Hippocampal formation (tissue), 2 donors: ENCODE results near the gene C3orf52.

Experiments used
- DNase-seq, 2 donors: peaks; one replicate each; lab custom pipeline; 2025; lab: John Stamatoyannopoulos, UW

C3orf52 gene

DNA sequence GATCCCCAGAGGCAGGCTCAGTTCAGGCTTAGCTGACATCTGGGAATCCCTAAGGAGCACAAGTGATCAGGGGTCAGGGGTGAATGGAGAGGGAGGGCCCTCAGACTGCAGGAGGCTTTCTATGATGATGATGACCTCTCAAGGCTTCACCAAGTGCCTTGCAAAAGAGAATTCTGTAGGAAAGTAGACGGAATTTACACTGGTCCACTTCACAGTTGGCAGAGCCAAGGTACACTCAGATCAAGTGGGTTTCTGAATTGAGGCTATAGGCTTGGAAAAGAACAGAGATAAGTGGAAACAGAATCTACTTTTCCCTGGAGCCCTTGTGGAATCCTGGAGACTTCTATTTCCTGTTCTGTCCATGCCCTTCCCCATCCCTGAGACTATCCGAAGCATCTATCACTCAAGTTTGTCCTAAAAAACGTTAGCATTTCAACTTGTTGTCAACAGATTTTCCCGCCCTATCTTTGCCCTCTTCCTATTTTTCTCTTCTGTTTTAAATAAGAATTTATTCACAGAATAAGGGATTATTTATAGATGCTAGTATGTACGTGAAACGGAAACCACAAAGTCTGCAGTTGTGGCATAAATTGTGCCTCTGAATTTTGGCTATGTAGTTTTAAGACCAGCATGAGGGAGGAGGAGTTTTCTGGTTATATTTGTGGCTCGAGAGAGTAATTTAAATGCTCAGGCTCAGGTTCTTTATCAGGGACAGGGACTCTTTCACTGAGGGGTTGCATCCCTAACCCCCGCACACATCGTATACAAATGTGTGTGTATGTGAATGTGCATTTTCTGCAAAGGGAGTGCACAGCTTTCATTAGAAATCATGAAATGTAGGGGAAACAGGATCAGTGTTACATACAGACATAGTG lies 34.0 kb downstream of the C3orf52 start:
- DNase-seq = no peak

DNA sequence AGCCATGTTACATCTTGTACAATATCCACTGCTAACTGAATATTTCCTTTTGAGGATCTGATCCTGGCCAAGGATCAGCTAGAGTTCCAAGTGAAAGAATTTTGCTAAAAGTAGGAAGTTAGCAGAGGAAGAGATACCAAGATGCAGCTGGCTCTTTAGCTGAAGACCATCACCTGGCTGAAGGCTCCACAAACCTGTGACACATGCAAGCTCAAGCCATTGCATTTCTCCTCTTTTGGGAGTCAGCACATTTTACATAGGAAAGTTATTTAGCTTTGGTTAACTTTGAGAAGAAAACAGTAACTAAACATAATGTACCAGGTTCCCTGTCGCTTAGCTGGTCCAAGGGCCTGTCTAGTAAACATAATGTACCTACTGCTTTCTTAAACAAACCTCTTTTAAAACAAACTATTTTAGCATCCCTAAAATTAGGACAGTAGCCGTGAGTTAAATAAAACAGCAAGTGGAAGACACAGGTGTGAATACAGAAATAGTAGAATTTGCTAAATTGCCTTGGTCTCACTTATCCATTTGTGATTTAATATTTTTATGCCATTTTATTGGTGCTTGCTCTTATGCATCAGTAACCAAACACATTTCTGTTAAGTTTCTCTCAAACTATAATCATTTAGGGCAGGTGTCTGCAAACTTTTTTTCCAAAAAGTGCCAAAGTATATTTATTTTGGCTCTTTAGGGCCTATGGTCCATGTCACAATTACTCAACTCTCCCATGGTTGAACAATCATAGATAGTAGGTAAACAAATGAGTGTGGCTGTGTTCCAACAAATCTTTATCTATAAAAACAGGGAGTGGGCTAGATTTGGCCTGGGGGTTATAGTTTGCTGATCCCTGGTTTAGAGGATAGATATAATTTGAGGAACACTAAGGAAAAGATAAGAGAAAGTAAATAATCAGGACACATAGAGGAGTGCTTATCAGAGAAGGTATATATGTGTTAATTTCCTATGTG lies 35.7 kb downstream of the C3orf52 start:
- DNase-seq = no peak

DNA sequence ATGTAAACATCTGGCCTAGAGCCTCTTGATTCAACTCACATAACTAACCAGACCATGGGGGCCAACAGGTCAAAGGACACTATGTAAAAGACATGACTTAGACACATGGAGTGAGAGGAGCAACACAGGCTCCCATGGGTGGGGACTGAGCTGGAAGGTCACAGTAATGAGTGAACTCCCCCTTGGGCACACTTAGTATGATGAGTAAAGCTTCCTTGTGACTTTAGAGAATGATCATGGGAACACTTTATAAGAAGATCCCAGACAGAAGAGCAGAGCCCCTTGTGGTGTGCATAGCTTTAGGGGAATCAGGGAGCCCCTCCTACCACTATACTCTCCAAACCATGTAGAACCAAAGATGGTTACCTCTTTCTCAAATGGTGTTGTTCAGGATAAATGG lies 36.7 kb downstream of the C3orf52 start:
- DNase-seq = no peak

DNA sequence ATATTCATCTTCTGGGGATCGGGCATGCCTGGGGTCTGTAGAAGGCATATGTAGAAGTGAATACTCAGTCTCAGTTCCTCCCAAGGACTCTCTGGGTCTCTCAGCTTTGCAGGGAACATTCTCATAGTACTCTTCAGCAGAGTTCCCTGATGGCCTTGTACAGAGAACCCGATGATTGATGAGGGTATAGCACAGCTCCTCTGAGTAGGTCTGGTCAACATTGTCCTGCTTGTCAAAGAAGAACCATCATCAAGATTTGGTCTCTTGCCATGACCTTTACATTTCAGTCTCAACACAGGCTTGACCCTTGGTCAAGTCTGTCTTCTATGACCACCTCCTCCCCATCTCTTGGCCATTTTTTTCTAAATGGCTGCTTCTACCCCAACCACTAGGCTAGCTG lies 37.4 kb downstream of the C3orf52 start:
- DNase-seq = no peak

DNA sequence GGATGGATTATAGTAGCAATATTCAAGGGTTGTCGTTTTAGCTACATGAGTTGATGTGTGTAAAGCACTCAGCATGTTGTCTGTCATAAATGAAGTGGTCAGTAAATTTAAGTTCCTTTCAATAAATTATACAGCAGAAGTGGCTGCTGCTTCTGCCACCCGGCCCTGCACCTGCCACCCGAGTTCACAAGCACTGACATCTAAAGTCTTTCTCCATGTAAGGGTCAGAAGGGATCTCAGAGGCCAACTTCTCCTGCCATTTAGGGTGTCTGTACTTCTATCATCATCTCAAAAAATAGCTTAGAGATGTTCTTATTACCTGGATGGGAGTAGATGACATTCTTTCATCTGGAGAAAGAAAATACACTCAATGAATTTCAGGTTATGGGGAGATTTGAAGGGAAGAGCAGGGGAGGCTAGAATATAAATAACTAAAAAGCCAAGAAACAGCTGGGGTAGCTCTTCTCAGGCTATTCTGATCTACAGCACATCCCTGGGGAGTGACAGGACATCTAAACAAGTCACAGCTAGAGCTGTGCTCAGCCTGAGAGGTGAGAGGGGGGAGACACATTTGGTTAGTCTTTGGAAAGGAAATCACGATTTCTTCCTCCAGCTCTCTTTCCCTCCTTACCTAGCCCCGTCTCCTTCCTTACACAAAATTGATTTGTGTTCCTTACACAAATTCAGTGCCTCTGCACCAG lies 38.9 kb downstream of the C3orf52 start:
- no peak for DNase-seq

DNA sequence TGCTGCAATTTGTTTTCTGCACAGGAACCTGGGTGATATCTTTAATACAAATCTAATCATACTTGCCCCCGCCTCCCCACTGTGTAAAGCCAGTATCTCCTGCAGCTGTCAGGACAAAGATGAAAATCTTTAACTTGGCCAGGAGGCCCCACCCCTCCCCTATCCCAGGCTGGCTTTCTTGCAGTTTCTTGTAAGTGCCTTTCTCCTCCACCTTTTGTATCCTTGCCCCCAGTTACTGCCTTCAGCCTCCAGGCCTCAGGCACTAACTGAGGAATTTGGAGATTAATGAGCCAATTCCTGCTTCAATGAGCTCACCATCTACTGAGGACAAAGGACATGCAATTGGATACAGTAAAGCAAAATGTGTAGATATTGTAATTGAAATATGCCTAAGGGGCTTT lies 40.3 kb downstream of the C3orf52 start:
- DNase-seq = no peak

DNA sequence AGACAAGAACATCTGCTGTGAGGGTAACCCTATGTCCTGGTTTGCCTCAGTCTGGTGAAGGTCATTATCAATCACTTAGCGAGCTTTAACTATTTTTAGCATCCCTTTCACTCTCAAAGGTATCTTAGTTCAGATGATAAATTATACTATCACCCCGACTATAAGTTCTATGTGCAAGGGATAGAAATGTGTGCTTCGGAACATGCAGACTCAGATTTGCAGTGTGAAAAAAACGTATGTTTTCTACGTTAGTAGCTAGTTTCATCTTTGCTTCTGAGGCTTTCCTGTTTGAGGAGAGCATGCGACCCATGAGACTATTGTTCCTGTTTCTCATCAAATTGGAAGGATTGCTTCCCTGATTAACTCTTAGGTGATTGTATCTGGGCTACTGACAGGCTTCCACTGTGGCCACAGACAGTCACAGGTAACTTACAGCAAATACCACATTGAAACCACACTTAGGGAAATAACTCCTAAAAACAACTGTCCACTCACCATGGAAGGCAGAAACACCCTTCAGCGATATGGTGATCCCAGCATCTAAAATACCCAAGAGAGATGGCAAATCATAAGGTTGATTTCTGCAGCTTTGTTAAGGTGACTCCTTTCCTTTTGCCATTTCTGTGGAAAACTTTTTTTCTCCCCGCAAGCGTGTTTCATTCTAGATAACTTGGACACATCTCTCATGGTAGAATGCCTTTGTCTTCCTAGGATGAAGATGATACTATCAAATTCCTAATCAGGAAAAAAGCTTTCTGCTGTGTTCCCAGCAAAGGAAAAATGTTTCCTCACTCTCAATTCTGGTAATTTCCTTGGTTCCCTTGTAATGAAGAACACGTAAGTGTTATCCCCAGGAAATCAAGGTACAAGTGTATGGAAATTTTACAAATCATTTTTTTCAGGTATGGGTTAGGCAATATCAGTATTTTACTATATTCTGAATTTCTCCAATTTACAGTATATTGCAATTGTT lies 41.6 kb downstream of the C3orf52 start:
- no peak for DNase-seq

DNA sequence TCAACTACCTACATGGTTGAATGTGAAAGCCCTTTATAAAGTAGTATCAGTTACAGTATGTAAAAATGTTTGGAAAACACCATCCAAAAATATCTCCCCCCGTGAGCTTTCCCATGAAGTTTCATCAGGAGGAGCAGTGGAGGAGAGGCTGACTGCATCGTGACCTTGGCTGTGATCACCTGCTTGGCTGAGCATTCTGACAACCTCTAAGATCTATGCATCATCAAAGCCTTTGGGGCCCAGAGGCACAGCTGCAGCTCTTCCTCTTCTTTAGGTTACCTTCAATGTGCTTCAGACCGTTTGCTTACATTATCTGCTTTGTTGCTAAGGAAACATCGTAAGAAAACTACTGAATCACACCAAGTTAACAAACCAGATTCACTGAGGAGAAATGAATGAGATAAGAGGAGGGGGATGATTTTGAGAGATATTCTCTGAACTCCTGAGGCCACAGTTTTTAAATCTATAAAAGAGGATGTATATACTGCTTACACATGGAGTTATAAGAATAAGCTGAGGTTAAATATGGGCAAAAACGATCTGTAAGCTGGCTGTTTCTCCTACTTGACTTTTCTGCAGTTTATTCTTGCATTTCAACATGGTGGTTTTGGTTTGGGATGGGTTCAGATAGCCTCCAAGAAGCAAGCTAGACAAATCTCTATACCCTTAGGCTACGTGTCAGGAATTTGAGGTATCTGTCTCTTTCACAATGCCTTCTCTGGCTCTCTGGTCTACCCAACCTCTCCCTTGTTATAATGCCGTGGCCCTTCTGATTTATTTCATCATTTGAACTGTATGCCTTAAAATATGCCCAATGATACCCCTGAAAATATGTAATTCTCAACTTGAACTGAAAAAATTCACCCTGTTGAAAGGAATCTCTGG lies 42.9 kb downstream of the C3orf52 start:
- no peak for DNase-seq

DNA sequence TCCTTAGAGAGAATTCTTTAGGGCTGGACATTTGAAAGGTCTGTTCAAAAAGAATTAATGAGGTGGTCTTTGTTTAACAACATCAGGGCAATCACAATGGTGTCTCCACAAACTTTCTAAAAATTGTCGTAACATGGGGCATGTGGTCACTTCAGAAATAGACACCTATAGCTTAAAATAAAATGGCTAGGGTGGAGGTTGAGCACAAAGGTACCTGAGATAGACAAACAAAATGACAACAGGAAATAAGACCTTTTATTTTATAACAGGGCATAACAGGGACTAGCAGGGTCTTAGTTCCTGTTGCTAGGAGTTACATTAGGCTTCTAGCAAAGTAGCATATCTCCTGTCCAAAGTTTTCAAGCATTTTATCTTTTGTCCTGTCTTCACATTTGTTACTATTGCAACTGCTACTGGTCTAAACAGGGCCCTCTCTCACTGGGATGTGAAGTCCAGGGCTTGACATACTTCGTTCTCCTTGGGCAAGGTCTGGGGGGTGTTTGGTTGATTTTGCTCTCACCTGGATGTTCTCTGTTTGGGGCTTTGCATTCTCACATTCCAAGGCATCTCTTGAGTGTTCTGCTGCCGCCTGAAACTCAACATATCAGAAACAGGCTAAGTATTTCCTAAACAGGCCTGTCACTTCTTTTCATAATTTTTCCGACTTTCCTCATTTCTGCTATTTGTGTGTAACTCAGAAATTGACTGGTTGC lies 43.9 kb downstream of the C3orf52 start:
- DNase-seq = no peak

DNA sequence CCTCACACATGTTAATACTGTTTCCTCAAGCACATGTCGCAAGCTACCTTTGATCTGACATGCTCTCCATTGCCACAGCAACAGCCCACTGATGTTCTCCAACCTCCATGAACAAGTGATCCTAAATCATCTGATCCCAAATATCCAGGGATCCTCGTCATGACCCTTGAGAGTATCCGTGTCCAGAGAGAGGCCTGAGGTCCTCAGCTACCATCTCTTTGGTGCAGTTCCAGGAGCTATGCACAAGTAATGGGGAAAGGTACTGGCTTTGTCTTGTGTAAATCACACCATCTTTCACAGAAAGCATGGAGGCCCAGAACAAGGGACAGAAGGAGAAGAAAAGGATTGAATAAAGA lies 44.4 kb downstream of the C3orf52 start:
- no peak for DNase-seq

DNA sequence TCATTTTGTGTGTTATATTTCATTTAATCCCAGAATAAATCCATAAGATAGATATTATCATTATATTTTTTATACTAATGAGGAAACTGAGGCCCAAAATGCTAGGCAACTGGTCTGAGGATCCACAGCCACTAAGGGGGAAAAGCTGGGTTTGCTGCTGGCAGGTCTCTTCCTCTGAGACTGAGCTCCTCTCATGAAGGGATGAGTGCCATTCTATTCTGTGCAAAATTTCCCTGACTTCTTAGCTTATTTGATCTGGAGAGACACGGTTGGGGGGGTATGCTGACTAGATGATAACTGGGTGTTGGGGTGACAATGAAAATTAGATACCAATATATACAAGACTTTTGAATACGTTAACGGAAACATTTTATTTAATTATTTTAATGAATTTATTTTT lies 44.9 kb downstream of the C3orf52 start:
- no peak for DNase-seq

DNA sequence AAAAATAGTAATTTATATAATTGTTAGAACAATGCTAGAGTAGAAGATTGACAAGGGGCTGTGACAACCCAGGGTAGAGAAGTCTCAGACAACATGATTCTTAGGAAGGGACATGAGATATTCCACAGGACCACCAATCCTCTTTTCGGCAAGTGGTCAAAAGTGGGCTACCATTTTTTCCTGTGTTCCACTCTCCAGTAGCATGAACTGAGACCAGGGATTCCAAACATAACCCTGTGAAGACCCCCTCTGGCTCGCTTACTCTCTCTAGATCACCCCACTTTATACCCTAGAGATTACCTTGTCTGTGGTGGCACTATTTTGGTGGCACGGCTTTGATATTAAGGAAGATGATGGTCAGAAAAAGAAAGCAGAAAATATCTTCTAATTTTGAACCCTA lies 45.9 kb downstream of the C3orf52 start:
- DNase-seq = no peak

DNA sequence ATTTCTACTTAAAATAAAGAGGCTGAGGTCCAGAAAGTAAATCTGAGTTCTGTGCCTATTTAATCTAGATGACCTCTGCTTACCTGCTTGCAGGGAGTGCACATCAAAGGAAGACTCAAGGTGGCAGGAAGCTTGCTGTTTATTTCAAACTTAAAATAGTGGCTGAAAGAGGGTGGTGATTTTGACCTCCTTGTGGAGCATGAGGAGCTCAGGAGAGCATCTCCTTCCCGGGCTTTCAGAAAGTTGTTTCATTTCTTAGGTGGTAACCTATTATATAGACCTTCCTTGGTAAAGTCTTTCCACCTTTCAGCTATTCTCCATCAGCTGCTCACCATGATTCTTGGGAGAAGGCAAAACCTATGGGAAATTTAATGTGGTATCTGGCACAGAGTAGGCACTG lies 46.4 kb downstream of the C3orf52 start:
- DNase-seq = no peak

DNA sequence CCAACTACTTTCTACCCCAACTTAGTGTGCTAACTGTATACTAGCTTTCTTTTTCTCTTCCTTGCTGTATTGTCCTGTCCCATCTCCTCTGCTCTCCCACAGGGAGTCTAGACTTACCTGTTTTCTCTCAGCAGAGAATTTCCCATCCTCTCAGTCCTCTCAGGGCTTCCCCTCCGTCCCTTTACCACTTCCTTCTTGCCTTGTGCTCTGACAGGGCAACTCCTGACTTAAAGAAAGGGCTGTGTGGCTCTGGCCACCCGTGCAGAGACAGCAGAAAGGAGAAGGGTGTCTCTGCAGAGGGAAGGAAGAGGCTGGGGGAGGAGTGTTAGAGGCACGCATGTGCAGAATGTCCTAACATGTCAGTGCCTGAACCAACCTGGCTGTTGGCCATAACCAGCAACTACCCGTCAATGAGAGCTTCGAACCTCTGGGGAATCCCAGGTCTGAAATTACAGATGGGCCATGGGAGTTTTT lies 46.8 kb downstream of the C3orf52 start, which contains the start of gene GCSAM:
TSS of gene GCSAM (minus strand) at position 274 of the 474 bp plus-strand sequence. CDS start at position 146, 128 bp downstream.
- peak; percentile 18 to 37 for DNase-seq

DNA sequence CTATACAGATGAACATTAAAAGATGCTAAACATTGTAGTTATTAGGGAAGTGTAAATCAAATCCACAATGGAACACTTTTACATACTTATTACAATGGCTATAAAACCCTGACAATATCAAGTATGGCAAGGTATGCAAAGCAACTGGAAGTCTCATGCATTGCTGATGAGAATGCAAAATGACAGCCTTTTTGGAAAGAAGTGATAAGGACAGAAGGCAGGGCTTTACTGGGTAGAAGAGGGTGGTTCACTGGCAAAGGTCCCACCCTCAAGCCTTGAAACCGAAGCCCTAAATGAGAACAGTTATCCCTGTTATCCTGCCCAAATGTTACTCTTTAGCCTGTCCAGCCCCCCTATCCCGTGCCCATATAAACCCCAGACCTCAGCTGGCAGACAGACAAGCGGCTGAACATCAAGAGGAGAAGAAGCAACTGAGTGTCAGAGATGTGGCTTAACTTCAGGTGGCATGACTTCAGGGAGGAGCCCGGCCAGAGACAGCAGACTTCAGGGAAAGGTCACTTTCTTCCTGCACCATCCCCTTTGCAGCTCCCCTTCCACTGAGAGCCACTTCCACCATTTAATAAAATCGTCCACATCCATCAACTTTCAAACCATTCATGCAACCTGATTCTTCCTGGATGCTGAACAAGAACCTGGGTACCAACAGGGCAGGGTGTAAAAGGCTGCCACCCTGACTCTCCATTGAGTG lies 47.6 kb downstream of the C3orf52 start:
- no peak for DNase-seq

DNA sequence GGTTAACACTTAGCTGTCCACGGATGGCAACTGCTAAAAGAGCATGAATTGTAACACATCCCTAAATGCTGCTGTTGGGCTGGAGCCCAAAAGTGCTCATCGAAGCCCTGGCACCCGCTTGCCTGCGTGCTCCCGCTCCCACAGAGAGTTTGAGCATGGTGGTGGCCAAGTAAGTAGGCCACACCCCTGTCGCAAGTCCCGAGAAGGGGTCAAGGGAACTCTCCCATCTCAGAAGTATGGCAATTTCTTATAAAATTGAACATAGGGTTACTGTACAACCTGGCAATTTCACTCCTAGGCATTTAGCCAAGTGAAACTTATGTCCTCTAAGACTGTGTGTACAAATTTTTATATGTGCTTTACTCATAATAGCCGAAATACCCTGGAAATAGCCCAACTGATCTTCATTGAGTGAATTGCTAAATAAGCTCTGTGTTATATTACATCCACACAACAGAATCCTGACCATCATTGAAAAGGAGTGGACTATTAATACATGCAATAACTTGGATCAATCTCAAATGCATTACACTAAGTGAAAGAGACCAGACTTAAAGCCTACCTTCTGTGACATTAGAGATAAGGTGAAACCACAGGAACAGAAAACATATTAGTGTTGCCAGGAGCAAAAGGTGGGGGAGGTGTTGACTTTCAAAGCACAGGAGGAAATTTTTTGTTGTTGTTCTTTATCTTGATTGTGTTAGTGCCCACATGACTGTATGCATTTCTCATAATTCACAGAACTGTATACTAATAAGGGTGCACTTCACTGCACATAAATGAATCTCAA lies 48.3 kb downstream of the C3orf52 start:
- DNase-seq = no peak

DNA sequence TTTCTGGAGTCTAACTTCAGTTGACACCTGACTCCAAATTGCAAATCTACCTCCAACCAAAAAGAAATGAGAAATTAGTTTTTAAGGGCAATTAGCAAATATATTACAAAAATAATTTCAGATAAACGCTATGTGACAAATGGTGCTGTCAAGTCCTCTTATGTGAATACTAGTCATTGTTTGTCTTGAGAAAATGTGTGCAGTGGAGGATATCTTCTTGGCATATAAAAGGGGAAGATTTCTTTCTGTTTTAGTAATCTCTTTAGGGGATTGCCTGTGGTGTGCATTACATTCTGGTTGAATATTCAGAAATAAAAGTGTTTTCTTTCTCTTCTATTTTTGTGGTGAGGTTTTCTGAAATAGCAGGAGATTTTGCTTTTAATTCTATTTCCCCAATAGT lies 49.9 kb downstream of the C3orf52 start:
- DNase-seq = no peak
